ENCODE results near the gene TAF4. TPM values are rescaled to one million over a fixed set of nuclear protein-coding genes. Genes with fewer than 3 reads are reported as not detected.

Gene TAF4
- total RNA-seq, 1 experiment from 2014 or later, result 64.3 TPM

DNA sequence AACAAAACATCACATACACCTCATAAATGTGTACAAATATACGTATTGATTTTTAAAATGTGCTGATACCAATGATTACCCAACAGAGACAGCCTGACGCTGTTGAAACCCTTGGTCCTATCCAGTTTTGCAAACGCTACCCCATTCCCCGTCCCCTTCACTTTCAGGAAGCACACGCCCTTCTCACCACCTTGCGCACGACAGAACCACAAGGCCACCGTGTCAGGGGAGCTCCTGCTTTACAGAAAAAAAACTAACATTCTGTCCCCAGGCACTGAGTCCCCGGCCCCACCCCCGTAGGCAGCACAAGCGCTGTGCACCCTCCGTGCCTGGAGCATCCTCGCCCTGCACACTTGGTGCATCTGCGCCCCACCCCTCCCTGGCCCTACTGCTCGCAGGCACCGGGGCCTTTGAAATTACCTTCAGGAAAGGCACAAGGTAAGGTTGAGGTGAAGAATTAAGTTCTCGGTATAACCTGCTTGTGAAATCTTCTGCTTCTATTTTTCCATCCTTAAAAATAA, 58.5 kb downstream of the TAF4 start:
- intact Hi-C loops (cut with micrococcal nuclease; ENCODE audit: unreplicated experiment), result no loop called here
- Mint-ChIP-seq H3K4me1 (ENCODE audit: low read depth, unreplicated experiment) (peaks cover 8% of the 10 kb centered on the region), H3K27me3 (ENCODE audit: unreplicated experiment) (no peaks in the 10 kb centered on the region), H3K36me3 (ENCODE audit: insufficient read depth, unreplicated experiment) (peaks cover 74% of the 10 kb centered on the region), H3K27ac (ENCODE audit: unreplicated experiment) (no peak overlapping the region), H3K9me3 (ENCODE audit: low read depth, unreplicated experiment) (no peaks in the 10 kb centered on the region), H3K4me3 (ENCODE audit: low read depth, unreplicated experiment) (no peak overlapping the region)
- DNase-seq, result no peak
- CTCF ChIA-PET, result no interaction called here
- no TSS peak for BruUV-seq (replicated peaks)
- TF ChIP-seq, protein P1, sequence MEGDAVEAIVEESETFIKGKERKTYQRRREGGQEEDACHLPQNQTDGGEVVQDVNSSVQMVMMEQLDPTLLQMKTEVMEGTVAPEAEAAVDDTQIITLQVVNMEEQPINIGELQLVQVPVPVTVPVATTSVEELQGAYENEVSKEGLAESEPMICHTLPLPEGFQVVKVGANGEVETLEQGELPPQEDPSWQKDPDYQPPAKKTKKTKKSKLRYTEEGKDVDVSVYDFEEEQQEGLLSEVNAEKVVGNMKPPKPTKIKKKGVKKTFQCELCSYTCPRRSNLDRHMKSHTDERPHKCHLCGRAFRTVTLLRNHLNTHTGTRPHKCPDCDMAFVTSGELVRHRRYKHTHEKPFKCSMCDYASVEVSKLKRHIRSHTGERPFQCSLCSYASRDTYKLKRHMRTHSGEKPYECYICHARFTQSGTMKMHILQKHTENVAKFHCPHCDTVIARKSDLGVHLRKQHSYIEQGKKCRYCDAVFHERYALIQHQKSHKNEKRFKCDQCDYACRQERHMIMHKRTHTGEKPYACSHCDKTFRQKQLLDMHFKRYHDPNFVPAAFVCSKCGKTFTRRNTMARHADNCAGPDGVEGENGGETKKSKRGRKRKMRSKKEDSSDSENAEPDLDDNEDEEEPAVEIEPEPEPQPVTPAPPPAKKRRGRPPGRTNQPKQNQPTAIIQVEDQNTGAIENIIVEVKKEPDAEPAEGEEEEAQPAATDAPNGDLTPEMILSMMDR (IDR thresholded peaks at IDR 0.05; ENCODE audit: unreplicated experiment), result no peak

DNA sequence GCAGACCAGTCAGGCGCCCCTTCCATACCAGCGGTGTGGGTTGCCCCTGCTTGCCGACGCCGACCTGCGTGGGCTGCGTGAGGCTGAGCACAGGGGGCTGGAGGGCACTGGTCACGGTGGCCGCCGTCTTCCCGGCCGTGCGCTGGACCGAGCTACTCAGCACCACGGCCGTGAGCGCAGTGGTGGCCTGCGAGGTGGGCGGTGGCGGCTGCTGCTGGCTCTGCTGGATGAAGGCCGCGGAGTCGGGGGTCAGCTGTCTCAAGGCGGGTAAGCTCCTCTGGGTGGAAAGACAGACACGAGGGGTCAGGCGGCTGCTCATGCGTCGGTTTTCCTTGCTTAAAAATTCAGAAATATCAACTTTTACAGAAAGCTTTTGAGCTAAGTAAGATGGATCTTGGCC, 59.2 kb downstream of the TAF4 start:
- DNase-seq, result no peak
- peaks cover 75% of the 10 kb centered on the region for H3K36me3 Mint-ChIP-seq (ENCODE audit: insufficient read depth, unreplicated experiment)
- H3K27me3 Mint-ChIP-seq (ENCODE audit: unreplicated experiment), result no peaks in the 10 kb centered on the region
- CTCF ChIA-PET, result no interaction called here
- H3K27ac Mint-ChIP-seq (ENCODE audit: unreplicated experiment), result no peak overlapping the region
- no TSS peak for BruUV-seq (replicated peaks)
- H3K4me1 Mint-ChIP-seq (ENCODE audit: low read depth, unreplicated experiment), result peaks cover 6% of the 10 kb centered on the region
- no peak overlapping the region for H3K4me3 Mint-ChIP-seq (ENCODE audit: low read depth, unreplicated experiment)
- no peaks in the 10 kb centered on the region for H3K9me3 Mint-ChIP-seq (ENCODE audit: low read depth, unreplicated experiment)
- TF ChIP-seq, protein P1 (IDR thresholded peaks at IDR 0.05; ENCODE audit: unreplicated experiment), result no peak
- intact Hi-C loops (cut with micrococcal nuclease; ENCODE audit: unreplicated experiment), result no loop called here

DNA sequence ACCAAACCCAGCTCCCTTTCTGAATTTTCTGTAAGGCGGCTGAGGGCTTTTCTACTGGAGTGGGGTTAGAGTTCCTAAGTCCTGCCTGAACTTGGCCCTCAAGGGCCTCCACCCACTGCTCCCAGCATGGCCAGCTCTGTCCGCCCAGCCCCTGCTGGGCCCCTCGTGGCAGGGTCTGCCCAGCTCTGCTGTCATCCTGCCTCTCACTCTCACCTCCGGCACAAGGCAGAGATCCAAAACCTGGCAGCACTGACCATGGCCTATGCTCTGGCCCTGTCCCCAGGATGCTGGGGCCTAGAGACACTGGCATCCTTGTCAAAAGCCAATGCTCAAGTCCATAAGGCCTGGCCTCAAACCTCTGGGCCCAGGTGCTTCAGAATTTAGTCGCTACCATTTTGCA, 61.1 kb downstream of the TAF4 start:
- TF ChIP-seq, protein P1 (IDR thresholded peaks at IDR 0.05; ENCODE audit: unreplicated experiment), result no peak
- Mint-ChIP-seq H3K27me3 (ENCODE audit: unreplicated experiment) (no peaks in the 10 kb centered on the region), H3K4me3 (ENCODE audit: low read depth, unreplicated experiment) (no peak overlapping the region), H3K36me3 (ENCODE audit: insufficient read depth, unreplicated experiment) (peaks cover 82% of the 10 kb centered on the region), H3K9me3 (ENCODE audit: low read depth, unreplicated experiment) (no peaks in the 10 kb centered on the region), H3K27ac (ENCODE audit: unreplicated experiment) (no peak overlapping the region), H3K4me1 (ENCODE audit: low read depth, unreplicated experiment) (no peaks in the 10 kb centered on the region)
- CTCF ChIA-PET, result no interaction called here
- no peak for DNase-seq
- intact Hi-C loops (cut with micrococcal nuclease; ENCODE audit: unreplicated experiment), result no loop called here
- no TSS peak for BruUV-seq (replicated peaks)

DNA sequence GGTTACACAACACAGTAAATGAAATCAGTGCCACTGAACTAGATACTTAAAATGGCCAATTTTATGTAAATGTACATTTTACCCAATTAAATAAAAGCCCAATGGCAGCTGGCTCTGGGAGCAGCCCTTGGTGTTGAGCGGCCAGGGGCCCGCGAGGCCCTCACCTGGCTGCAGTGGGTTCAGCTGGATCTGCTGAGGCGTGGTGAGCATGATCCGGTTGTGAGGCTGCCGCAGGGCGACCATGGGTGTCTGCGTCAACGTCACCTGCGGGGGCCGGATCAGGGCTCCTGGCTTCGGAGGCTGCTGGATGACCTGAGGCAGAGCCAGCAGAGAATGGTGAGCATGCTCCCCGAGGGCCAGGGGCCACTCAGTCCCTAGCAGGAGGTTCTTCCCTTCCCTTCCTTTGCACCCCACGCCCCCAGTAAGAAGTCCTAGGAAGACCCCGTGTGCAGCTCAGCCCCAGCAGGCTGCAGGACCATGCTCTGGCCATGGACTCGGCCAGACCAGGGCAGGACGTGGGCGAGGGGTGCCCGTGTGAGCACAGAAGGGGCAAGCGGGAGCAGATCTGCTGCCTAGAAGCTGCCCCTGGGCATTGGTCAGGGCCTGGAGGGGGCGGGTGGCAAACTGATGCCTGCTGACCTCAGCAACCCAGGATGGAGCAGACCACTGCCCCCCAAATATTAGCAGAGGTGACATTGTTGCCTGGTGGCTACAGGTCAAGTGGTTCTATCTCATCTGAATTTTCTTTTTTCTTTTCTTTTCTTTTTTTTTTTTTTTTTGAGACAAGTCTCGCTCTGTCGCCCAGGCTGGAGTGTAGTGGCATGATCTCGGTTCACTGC, 61.9 kb downstream of the TAF4 start:
- no peaks in the 10 kb centered on the region for H3K27me3 Mint-ChIP-seq (ENCODE audit: unreplicated experiment)

More for the DNA sequence above, 61.9 kb downstream of the TAF4 start:
- TF ChIP-seq, protein P1 (IDR thresholded peaks at IDR 0.05; ENCODE audit: unreplicated experiment), result no peak
- Mint-ChIP-seq H3K4me1 (ENCODE audit: low read depth, unreplicated experiment) (no peaks in the 10 kb centered on the region), H3K4me3 (ENCODE audit: low read depth, unreplicated experiment) (no peak overlapping the region), H3K9me3 (ENCODE audit: low read depth, unreplicated experiment) (no peaks in the 10 kb centered on the region), H3K36me3 (ENCODE audit: insufficient read depth, unreplicated experiment) (peaks cover 84% of the 10 kb centered on the region), H3K27ac (ENCODE audit: unreplicated experiment) (no peak overlapping the region)
- intact Hi-C loops (cut with micrococcal nuclease; ENCODE audit: unreplicated experiment), result no loop called here
- no TSS peak for BruUV-seq (replicated peaks)
- CTCF ChIA-PET, result no interaction called here
- no peak for DNase-seq
